Measurements from ENCODE around the gene TSPAN32.

Gene TSPAN32

DNA sequence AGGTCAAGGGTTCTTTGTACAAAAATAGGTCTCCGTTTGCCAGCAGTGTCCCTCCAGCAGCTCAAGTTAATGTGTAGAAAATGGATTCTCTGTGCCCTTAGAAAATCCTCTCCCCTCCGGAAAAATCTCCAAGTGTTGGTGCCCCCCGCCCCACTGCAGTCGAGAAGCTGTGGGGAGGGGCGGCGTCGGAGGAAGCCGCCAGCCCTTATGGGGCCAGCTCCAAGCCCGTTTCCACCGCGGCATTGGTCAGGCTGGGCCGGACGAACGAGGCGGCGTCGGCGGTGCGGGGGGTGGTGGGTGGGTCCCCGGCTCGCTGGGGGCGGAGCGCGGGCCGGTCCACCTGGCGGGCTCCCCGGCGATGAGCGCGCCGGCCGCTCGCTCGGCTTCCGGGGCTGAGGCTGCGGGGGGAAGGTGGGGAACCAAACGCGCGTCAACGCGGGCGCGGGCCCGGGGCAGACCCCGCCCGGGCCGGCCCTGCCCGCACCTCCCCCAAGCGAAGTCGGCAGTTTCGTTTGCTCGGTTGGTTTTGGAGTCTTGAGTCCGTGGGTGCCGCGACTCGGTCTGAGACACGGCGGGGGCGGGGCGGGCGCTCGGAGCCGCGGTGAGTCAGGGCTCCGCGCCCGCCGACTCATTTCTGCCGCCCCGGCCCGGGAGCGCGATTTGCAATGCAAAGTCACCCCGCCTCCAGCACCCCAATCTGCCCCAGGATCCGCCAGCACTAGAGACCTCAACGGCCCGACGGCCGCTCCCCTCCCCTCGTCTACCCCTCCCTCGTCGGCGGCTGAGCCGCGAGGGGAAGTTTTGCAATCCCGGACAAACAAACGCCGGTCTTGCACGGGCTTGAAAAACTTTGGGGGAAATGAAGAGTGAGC, 32.8 kb upstream of the TSPAN32 start:
- no peaks in the 10 kb centered on the region; the same call in 1 of the 2 replicates for H3K27me3 ChIP-seq (replicated peaks; ENCODE audit: control insufficient read depth, insufficient read depth, low read length)
- H3K36me3 ChIP-seq (ENCODE audit: control insufficient read depth, insufficient read depth, low read length): no peaks in the 10 kb centered on the region
- peak; percentile 47 for DNase-seq (ENCODE audit: extremely low read depth, insufficient read length)
- H3K4me3 ChIP-seq (replicated peaks; ENCODE audit: low read depth, low read length): 0 out of 2 replicates have a peak overlapping the region, but pooled peaks have one; percentile 11
- TF ChIP-seq, protein P1, sequence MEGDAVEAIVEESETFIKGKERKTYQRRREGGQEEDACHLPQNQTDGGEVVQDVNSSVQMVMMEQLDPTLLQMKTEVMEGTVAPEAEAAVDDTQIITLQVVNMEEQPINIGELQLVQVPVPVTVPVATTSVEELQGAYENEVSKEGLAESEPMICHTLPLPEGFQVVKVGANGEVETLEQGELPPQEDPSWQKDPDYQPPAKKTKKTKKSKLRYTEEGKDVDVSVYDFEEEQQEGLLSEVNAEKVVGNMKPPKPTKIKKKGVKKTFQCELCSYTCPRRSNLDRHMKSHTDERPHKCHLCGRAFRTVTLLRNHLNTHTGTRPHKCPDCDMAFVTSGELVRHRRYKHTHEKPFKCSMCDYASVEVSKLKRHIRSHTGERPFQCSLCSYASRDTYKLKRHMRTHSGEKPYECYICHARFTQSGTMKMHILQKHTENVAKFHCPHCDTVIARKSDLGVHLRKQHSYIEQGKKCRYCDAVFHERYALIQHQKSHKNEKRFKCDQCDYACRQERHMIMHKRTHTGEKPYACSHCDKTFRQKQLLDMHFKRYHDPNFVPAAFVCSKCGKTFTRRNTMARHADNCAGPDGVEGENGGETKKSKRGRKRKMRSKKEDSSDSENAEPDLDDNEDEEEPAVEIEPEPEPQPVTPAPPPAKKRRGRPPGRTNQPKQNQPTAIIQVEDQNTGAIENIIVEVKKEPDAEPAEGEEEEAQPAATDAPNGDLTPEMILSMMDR (IDR thresholded peaks at IDR 0.05; ENCODE audit: insufficient read depth, low read length, poor library complexity, severe bottlenecking): no peak

DNA sequence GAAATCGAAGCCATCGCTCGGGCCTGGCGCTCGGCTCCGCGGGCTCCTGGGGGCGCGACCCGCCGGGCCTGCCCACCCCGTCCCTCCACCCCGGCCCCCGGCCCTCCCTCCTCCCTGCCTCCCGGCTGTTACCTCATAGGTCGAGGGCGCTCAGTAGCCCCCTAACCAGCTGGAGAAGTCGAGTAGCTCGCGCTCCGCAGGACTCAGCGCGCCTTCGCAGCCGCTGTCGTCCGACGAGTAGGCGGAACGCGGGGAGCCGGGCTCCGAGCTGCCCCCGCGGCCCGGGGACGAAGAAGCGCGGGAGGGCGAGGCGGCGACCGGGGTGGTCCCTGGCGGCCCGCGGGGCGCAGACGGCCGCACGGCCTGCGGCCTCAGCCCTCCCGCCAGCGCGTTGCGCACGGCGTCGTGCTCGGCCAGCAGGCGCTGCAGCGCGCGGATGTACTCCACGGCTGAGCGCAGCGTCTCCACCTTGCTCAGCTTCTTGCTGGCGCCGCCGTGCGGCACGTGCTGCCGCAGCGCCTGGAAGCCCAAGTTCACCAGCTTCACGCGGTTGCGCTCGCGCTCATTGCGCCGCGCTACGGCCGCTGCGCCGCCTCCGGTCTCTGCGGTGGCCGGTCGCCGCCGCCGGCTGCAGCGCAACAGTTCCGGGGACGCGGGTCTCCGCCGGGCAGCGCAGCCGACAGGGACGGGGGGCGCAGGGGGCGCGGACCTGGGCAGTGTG, 32.1 kb upstream of the TSPAN32 start:
- no peaks in the 10 kb centered on the region; the same call in 1 of the 2 replicates for H3K27me3 ChIP-seq (replicated peaks; ENCODE audit: control insufficient read depth, insufficient read depth, low read length)
- peak; percentile 34 for DNase-seq (ENCODE audit: extremely low read depth, insufficient read length)
- H3K4me3 ChIP-seq (replicated peaks; ENCODE audit: low read depth, low read length): no peak overlapping the region
- TF ChIP-seq, protein P1 (IDR thresholded peaks at IDR 0.05; ENCODE audit: insufficient read depth, low read length, poor library complexity, severe bottlenecking): no peak
- no peaks in the 10 kb centered on the region for H3K36me3 ChIP-seq (ENCODE audit: control insufficient read depth, insufficient read depth, low read length)

GRCh38 chr11:2270322-2271076, 31.3 kb upstream of the TSPAN32 start, which contains the start of gene ASCL2:
Gene ASCL2 (minus strand): TSS chr11:2270588. CDS start chr11:2270332, 256 bp downstream.
- TF ChIP-seq, protein P1 (IDR thresholded peaks at IDR 0.05; ENCODE audit: insufficient read depth, low read length, poor library complexity, severe bottlenecking): no peak
- no peak for DNase-seq (ENCODE audit: extremely low read depth, insufficient read length)
- Histone ChIP-seq H3K36me3 (ENCODE audit: control insufficient read depth, insufficient read depth, low read length) (no peaks in the 10 kb centered on the region), H3K27me3 (replicated peaks; ENCODE audit: control insufficient read depth, insufficient read depth, low read length) (no peaks in the 10 kb centered on the region; the same call in 1 of the 2 replicates), H3K4me3 (replicated peaks; ENCODE audit: low read depth, low read length) (no peak within 1 kb of the TSS)

GRCh38 chr11:2271077-2271326, 30.8 kb upstream of the TSPAN32 start:
- no peak for DNase-seq (ENCODE audit: extremely low read depth, insufficient read length)
- TF ChIP-seq, protein P1 (IDR thresholded peaks at IDR 0.05; ENCODE audit: insufficient read depth, low read length, poor library complexity, severe bottlenecking): no peak
- H3K27me3 ChIP-seq (replicated peaks; ENCODE audit: control insufficient read depth, insufficient read depth, low read length): no peaks in the 10 kb centered on the region; the same call in 1 of the 2 replicates
- no peaks in the 10 kb centered on the region for H3K36me3 ChIP-seq (ENCODE audit: control insufficient read depth, insufficient read depth, low read length)
- H3K4me3 ChIP-seq (replicated peaks; ENCODE audit: low read depth, low read length): no peak overlapping the region

- Histone ChIP-seq H3K27me3 (replicated peaks; ENCODE audit: control insufficient read depth, insufficient read depth, low read length) (no peaks in the 10 kb centered on the region; the same call in 1 of the 2 replicates), H3K36me3 (ENCODE audit: control insufficient read depth, insufficient read depth, low read length) (no peaks in the 10 kb centered on the region), H3K4me3 (replicated peaks; ENCODE audit: low read depth, low read length) (no peak overlapping the region)
- TF ChIP-seq, protein P1 (IDR thresholded peaks at IDR 0.05; ENCODE audit: insufficient read depth, low read length, poor library complexity, severe bottlenecking): no peak
- no peak for DNase-seq (ENCODE audit: extremely low read depth, insufficient read length)
Measured at GRCh38 chr11:2271327-2272227, 30.2 kb upstream of the TSPAN32 start.
